Adrenal gland (tissue), 5 donors: Measurements from ENCODE around the gene CPD.

Experiments
- POLR2A ChIP-seq, 2 donors: fragments of 450-650 bp; IDR thresholded peaks; one replicate each; pipeline ENCODE4 v1.6.1; 2017; ENCODE audit warnings: antibody characterized with exemption in 2 of 2, mild to moderate bottlenecking in 2 of 2, moderate library complexity in 1 of 2
- TF ChIP-seq, protein P1 (sequence below), 6 experiments: fragments of 450-650 bp in 4 of 6; fragments of 200-600 bp in 2 of 6; sonication (generic) in 1 of 6; IDR thresholded peaks; 1 replicate in 5 of 6; 2 replicates in 1 of 6; pipeline versions ENCODE4 v1.5.1 to v1.8.0; 2016 to 2021; ENCODE audit warnings: antibody characterized with exemption in 6 of 6, mild to moderate bottlenecking in 2 of 6, moderate library complexity in 1 of 6
- donor health status: DM: no; HTN: no; CAD: no.

GRCh38 chr17:30398328-30399041, 19.8 kb downstream of the CPD start:
- TF ChIP-seq, protein P1, sequence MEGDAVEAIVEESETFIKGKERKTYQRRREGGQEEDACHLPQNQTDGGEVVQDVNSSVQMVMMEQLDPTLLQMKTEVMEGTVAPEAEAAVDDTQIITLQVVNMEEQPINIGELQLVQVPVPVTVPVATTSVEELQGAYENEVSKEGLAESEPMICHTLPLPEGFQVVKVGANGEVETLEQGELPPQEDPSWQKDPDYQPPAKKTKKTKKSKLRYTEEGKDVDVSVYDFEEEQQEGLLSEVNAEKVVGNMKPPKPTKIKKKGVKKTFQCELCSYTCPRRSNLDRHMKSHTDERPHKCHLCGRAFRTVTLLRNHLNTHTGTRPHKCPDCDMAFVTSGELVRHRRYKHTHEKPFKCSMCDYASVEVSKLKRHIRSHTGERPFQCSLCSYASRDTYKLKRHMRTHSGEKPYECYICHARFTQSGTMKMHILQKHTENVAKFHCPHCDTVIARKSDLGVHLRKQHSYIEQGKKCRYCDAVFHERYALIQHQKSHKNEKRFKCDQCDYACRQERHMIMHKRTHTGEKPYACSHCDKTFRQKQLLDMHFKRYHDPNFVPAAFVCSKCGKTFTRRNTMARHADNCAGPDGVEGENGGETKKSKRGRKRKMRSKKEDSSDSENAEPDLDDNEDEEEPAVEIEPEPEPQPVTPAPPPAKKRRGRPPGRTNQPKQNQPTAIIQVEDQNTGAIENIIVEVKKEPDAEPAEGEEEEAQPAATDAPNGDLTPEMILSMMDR (IDR thresholded peaks at IDR 0.05), result no peak
- no peak for TF ChIP-seq POLR2A (IDR thresholded peaks at IDR 0.05)
